Measurements from ENCODE around the gene MED22.
A peak's percentile ranks its signal among the peaks of the same experiment; 100 is the strongest.
"Not testable (repeated sequence)": the region's sequence is repeated elsewhere in the genome, so short reads cannot be mapped to it uniquely, and the experiment has no call there.

MED22 gene

DNA sequence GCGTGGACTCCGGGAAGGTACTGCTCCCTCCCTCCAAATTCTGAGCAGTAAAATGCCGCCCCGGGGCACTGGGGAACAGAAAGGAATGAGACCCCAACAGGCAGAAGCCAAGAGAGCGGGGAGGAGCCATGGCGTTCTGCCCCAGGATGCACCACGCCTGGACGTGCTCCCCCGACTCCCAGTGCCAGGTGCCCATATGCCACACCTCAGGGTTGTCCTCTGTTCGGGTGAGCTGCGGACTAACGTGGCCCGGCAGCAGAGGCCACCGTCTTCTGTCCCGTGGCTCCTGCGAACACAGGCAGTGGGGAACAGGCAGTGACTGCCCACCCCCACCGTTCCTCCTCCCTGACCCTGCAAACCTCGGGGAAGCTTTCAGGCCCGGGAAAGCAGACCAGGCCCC is 16.7 kb downstream of the MED22 start:
- Histone ChIP-seq H2AK5ac (ENCODE audit: low read depth, low read length) (no peak overlapping the region), H2BK120ac (ENCODE audit: low read depth, low read length) (no peak overlapping the region), H4K8ac (ENCODE audit: low read depth, low read length) (no peak overlapping the region), H2AFZ (ENCODE audit: low read length) (no peak overlapping the region), H3K23ac (ENCODE audit: low read depth, low read length, poor library complexity) (no peak overlapping the region), H3K4me1 (ENCODE audit: control insufficient read depth in 2 of 2, insufficient read depth in 1 of 2, low read depth in 1 of 2, low read length in 2 of 2) (peaks cover 2% of the 10 kb centered on the region in 2 donors), H3K27me3 (ENCODE audit: control insufficient read depth in 3 of 3, insufficient read depth in 3 of 3, low read depth in 1 of 3, low read length in 3 of 3) (no peaks in the 10 kb centered on the region), H2BK5ac (ENCODE audit: low read length) (no peak overlapping the region), H3K9me3 (replicated peaks in 1 of 2; ENCODE audit: control insufficient read depth in 2 of 2, insufficient read depth in 1 of 2, low read depth in 1 of 2, low read length in 2 of 2) (peaks cover 0 to 1% of the 10 kb centered on the region in 2 donors), H3K9ac (ENCODE audit: low read depth, low read length, poor library complexity) (peak overlapping the region; percentile 44), H3K4ac (ENCODE audit: low read length) (no peak overlapping the region), H3K14ac (ENCODE audit: low read length) (no peak overlapping the region), H3K36me3 (replicated peaks in 1 of 2; ENCODE audit: control insufficient read depth in 2 of 2, insufficient read depth in 2 of 2, low read length in 2 of 2) (peaks cover 34 to 55% of the 10 kb centered on the region in 2 donors), H2BK15ac (ENCODE audit: low read length) (no peak overlapping the region), H2BK12ac (ENCODE audit: low read length) (no peak overlapping the region), H3K79me1 (ENCODE audit: low read depth, low read length) (peaks cover 10% of the 10 kb centered on the region), H3K4me3 (ENCODE audit: low read length in 2 of 2) (no peak overlapping the region), H3K18ac (ENCODE audit: low read length) (no peak overlapping the region), H3K4me2 (ENCODE audit: insufficient read depth, low read length, poor library complexity, severe bottlenecking) (no peak overlapping the region), H3K27ac (replicated peaks; ENCODE audit: low read length) (no peak overlapping the region), H4K91ac (ENCODE audit: low read depth, low read length, poor library complexity) (no peak overlapping the region)
- WGBS, 2 donors (ENCODE audit: extremely low coverage in 2 of 2, insufficient read length in 2 of 2, insufficient replicate concordance in 1 of 2), result no CpG with 5 or more reads among the region's 19 CpGs
- DNase-seq (ENCODE audit: low spot score), result no peak

DNA sequence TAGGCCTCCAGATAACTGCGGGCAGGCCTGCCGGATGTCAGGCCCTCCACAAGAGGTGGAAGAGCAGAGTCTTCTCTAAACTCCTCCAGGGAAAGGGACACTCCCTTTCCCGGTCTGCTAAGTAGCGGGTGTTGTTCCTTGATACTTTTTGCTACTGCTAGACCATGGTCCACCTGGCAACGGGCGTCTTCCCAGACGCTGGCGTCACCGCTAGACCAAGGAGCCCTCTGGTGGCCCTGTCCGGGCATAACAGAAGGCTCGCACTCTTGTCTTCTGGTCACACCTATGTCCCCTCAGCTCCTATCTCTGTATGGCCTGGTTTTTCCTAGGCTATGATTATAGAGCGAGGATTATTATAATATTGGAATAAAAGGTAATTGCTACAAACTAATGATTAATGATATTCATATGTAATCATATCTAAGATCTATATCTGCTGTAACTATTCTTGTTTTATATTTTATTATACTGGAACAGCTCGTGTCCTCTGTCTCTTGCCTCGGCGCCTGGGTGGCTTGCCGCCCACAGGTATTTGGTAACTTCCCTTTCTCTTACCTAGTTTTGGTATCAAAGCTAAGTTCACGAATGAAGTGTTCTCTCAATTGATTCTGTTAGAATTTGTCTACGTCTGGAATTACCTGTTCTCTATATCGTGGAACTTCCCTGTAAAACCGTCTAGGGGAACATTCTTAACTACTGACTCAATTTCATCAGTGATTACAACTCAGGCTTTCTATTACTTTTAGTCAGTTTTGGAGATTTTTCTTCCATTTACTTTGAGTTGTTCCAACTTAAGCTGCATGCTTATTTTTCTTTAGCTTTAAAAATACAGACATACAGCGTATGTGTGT is 18.4 kb downstream of the MED22 start:
- H3K23ac ChIP-seq (ENCODE audit: low read depth, low read length, poor library complexity); H3K4me2 ChIP-seq (ENCODE audit: insufficient read depth, low read length, poor library complexity, severe bottlenecking); H3K4me3 ChIP-seq (ENCODE audit: low read length in 2 of 2); H3K27ac ChIP-seq (replicated peaks; ENCODE audit: low read length); DNase-seq (ENCODE audit: low spot score); H2AFZ ChIP-seq (ENCODE audit: low read length); H3K4ac ChIP-seq (ENCODE audit: low read length); H3K79me1 ChIP-seq (ENCODE audit: low read depth, low read length); H2BK5ac ChIP-seq (ENCODE audit: low read length); H4K91ac ChIP-seq (ENCODE audit: low read depth, low read length, poor library complexity); H3K4me1 ChIP-seq (ENCODE audit: control insufficient read depth in 2 of 2, insufficient read depth in 1 of 2, low read depth in 1 of 2, low read length in 2 of 2); H2AK5ac ChIP-seq (ENCODE audit: low read depth, low read length); H3K14ac ChIP-seq (ENCODE audit: low read length); H3K27me3 ChIP-seq (ENCODE audit: control insufficient read depth in 3 of 3, insufficient read depth in 3 of 3, low read depth in 1 of 3, low read length in 3 of 3); H2BK15ac ChIP-seq (ENCODE audit: low read length); H2BK120ac ChIP-seq (ENCODE audit: low read depth, low read length); H3K18ac ChIP-seq (ENCODE audit: low read length); H2BK12ac ChIP-seq (ENCODE audit: low read length); H3K9ac ChIP-seq (ENCODE audit: low read depth, low read length, poor library complexity); H3K9me3 ChIP-seq (replicated peaks in 1 of 2; ENCODE audit: control insufficient read depth in 2 of 2, insufficient read depth in 1 of 2, low read depth in 1 of 2, low read length in 2 of 2); H4K8ac ChIP-seq (ENCODE audit: low read depth, low read length): not testable (repeated sequence)
- H3K36me3 ChIP-seq (replicated peaks in 1 of 2; ENCODE audit: control insufficient read depth in 2 of 2, insufficient read depth in 2 of 2, low read length in 2 of 2), result peaks cover 34 to 50% of the 10 kb centered on the region in 2 donors
- WGBS, 2 donors (ENCODE audit: extremely low coverage in 2 of 2, insufficient read length in 2 of 2, insufficient replicate concordance in 1 of 2), result no CpG with 5 or more reads among the region's 21 CpGs

DNA sequence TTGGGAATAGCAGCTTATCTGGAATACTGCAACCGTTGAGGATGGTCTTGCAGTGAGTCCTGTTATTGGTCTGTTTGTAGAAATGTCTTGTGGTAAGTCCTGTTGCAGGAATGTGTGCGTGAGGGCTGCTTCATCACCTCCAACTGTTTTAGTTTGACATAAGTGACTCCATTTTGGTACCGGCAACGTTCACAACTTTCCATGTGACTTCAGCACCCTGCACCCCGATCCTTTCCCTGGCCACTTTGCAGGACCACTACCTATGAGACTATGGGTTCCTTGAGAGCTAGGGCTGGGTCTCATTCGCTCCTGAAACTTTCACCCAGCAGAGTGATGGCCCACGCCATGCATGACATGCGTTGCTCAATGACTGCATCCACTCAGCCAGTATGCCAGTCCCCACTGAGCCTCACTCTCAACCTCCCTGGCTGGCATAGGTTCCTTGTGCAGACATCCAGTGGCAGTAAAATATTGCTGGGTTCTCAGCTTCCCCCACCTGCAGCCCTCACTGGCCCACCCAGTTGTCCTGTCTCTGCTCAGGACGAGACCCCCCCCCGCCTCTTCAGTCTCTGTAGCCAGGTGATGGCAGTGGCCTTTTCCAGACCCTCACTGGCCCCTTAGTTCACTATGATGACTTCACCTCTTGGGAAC is 20.0 kb downstream of the MED22 start:
- Histone ChIP-seq H3K79me1 (ENCODE audit: low read depth, low read length) (peaks cover 1% of the 10 kb centered on the region), H2AFZ (ENCODE audit: low read length) (no peak overlapping the region), H4K91ac (ENCODE audit: low read depth, low read length, poor library complexity) (no peak overlapping the region), H3K4ac (ENCODE audit: low read length) (no peak overlapping the region), H3K4me1 (ENCODE audit: control insufficient read depth in 2 of 2, insufficient read depth in 1 of 2, low read depth in 1 of 2, low read length in 2 of 2) (no peaks in the 10 kb centered on the region), H3K14ac (ENCODE audit: low read length) (no peak overlapping the region), H3K36me3 (replicated peaks in 1 of 2; ENCODE audit: control insufficient read depth in 2 of 2, insufficient read depth in 2 of 2, low read length in 2 of 2) (peaks cover 22 to 35% of the 10 kb centered on the region in 2 donors), H3K9ac (ENCODE audit: low read depth, low read length, poor library complexity) (no peak overlapping the region), H3K27me3 (ENCODE audit: control insufficient read depth in 3 of 3, insufficient read depth in 3 of 3, low read depth in 1 of 3, low read length in 3 of 3) (no peaks in the 10 kb centered on the region), H3K9me3 (replicated peaks in 1 of 2; ENCODE audit: control insufficient read depth in 2 of 2, insufficient read depth in 1 of 2, low read depth in 1 of 2, low read length in 2 of 2) (peaks cover 7 to 8% of the 10 kb centered on the region in 2 donors), H3K27ac (replicated peaks; ENCODE audit: low read length) (no peak overlapping the region), H2BK120ac (ENCODE audit: low read depth, low read length) (no peak overlapping the region), H3K23ac (ENCODE audit: low read depth, low read length, poor library complexity) (no peak overlapping the region), H3K4me3 (ENCODE audit: low read length in 2 of 2) (no peak overlapping the region), H2AK5ac (ENCODE audit: low read depth, low read length) (peak overlapping the region; percentile 24), H2BK15ac (ENCODE audit: low read length) (no peak overlapping the region), H2BK12ac (ENCODE audit: low read length) (no peak overlapping the region), H3K4me2 (ENCODE audit: insufficient read depth, low read length, poor library complexity, severe bottlenecking) (no peak overlapping the region), H3K18ac (ENCODE audit: low read length) (no peak overlapping the region), H2BK5ac (ENCODE audit: low read length) (peak overlapping the region; percentile 55), H4K8ac (ENCODE audit: low read depth, low read length) (no peak overlapping the region)
- DNase-seq (ENCODE audit: low spot score), result no peak
- no CpG with 5 or more reads among the region's 10 CpGs for WGBS, 2 donors (ENCODE audit: extremely low coverage in 2 of 2, insufficient read length in 2 of 2, insufficient replicate concordance in 1 of 2)

DNA sequence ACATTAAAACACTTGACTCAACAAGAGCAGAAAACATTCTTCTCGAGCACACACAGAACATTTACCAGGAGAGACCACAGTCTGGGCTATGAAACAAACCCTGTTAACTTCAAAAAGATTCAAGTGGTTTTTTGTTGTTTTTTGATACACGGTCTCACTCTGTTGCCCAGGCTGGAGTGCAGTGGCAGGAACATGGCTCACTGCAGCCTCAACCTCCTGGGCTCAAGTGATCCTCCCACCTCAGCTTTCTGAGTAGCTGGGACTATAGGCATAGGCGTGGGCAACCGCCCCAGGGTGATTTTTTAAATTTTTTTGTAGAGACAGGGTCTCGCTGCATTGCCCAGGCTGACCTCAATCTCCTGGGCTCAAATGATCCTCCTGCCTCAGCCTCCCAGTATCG is 20.9 kb downstream of the MED22 start:
- not testable (repeated sequence) for H2AK5ac ChIP-seq (ENCODE audit: low read depth, low read length); H3K4me1 ChIP-seq (ENCODE audit: control insufficient read depth in 2 of 2, insufficient read depth in 1 of 2, low read depth in 1 of 2, low read length in 2 of 2); H4K91ac ChIP-seq (ENCODE audit: low read depth, low read length, poor library complexity); DNase-seq (ENCODE audit: low spot score); H3K14ac ChIP-seq (ENCODE audit: low read length); H2BK15ac ChIP-seq (ENCODE audit: low read length); H2BK12ac ChIP-seq (ENCODE audit: low read length); H2BK5ac ChIP-seq (ENCODE audit: low read length); H2AFZ ChIP-seq (ENCODE audit: low read length); H3K27me3 ChIP-seq (ENCODE audit: control insufficient read depth in 3 of 3, insufficient read depth in 3 of 3, low read depth in 1 of 3, low read length in 3 of 3); H3K4ac ChIP-seq (ENCODE audit: low read length); H3K9ac ChIP-seq (ENCODE audit: low read depth, low read length, poor library complexity); H3K18ac ChIP-seq (ENCODE audit: low read length); H4K8ac ChIP-seq (ENCODE audit: low read depth, low read length); H3K9me3 ChIP-seq (replicated peaks in 1 of 2; ENCODE audit: control insufficient read depth in 2 of 2, insufficient read depth in 1 of 2, low read depth in 1 of 2, low read length in 2 of 2); H3K4me3 ChIP-seq (ENCODE audit: low read length in 2 of 2); H2BK120ac ChIP-seq (ENCODE audit: low read depth, low read length); H3K27ac ChIP-seq (replicated peaks; ENCODE audit: low read length); H3K79me1 ChIP-seq (ENCODE audit: low read depth, low read length); H3K4me2 ChIP-seq (ENCODE audit: insufficient read depth, low read length, poor library complexity, severe bottlenecking); H3K23ac ChIP-seq (ENCODE audit: low read depth, low read length, poor library complexity)
- peaks cover 13 to 25% of the 10 kb centered on the region in 2 donors for H3K36me3 ChIP-seq (replicated peaks in 1 of 2; ENCODE audit: control insufficient read depth in 2 of 2, insufficient read depth in 2 of 2, low read length in 2 of 2)
- WGBS, 2 donors (ENCODE audit: extremely low coverage in 2 of 2, insufficient read length in 2 of 2, insufficient replicate concordance in 1 of 2), result no CpG with 5 or more reads among the region's 6 CpGs
